Measurements from ENCODE around the gene PNPLA2. TPM values are rescaled to one million over a fixed set of nuclear protein-coding genes. Genes with fewer than 3 reads are reported as not detected.

Gene PNPLA2
- total RNA-seq, 1 experiment from 2014 or later = 66.5 TPM

- TF ChIP-seq, protein P1, sequence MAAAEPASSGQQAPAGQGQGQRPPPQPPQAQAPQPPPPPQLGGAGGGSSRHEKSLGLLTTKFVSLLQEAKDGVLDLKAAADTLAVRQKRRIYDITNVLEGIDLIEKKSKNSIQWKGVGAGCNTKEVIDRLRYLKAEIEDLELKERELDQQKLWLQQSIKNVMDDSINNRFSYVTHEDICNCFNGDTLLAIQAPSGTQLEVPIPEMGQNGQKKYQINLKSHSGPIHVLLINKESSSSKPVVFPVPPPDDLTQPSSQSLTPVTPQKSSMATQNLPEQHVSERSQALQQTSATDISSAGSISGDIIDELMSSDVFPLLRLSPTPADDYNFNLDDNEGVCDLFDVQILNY (CRISPR knock-in tag; IDR thresholded peaks at IDR 0.05) = no peak
- TF ChIP-seq ATF1 (CRISPR knock-in tag; IDR thresholded peaks at IDR 0.05) = no peak
- TF ChIP-seq RELA (CRISPR knock-in tag; IDR thresholded peaks at IDR 0.05; ENCODE audit: borderline replicate concordance) = no peak
Observed at GRCh38 chr11:852762-853161, 34.0 kb downstream of the PNPLA2 start (continued).

- no peak overlapping the region for H3K4me3 Mint-ChIP-seq
- H3K36me3 Mint-ChIP-seq = no peaks in the 10 kb centered on the region
- H3K27ac Mint-ChIP-seq = no peak overlapping the region
- H3K9me3 Mint-ChIP-seq = no peaks in the 10 kb centered on the region
- no peaks in the 10 kb centered on the region; the same call in 1 of the 2 replicates for H3K27me3 Mint-ChIP-seq (ENCODE audit: low read depth)
- DNase-seq (ENCODE audit: low spot score) (no peak), ATAC-seq (no peak)
- ChIA-PET POLR2A (no interaction called here), CTCF (interaction anchor here (0.7 to 1.6 kb wide), 2 partner anchors 23 to 44 kb away, joined by 3 to 6 read pairs; no protein-coding TSS in a partner anchor)
- TF ChIP-seq NFATC4 (CRISPR knock-in tag; IDR thresholded peaks at IDR 0.05) (no peak), CREM (CRISPR knock-in tag; IDR thresholded peaks at IDR 0.05) (no peak), ZNF219 (CRISPR knock-in tag; IDR thresholded peaks at IDR 0.05; ENCODE audit: borderline replicate concordance) (no peak), JUN (CRISPR knock-in tag; IDR thresholded peaks at IDR 0.05) (no peak), GABPB1 (CRISPR knock-in tag; IDR thresholded peaks at IDR 0.05) (no peak), NFYB (CRISPR knock-in tag; conservative IDR thresholded peaks at IDR 0.05; ENCODE audit: low read depth) (no peak), ELF4 (CRISPR knock-in tag; IDR thresholded peaks at IDR 0.05; ENCODE audit: low read depth) (no peak), ZNF281 (CRISPR knock-in tag; IDR thresholded peaks at IDR 0.05) (no peak), USF2 (CRISPR knock-in tag; IDR thresholded peaks at IDR 0.05) (no peak), EMX1 (CRISPR knock-in tag; IDR thresholded peaks at IDR 0.05) (no peak), ATF2 (CRISPR knock-in tag; IDR thresholded peaks at IDR 0.05; ENCODE audit: borderline replicate concordance, low read depth) (no peak), SMAD3 (CRISPR knock-in tag; IDR thresholded peaks at IDR 0.05; ENCODE audit: borderline replicate concordance) (no peak)
- TF ChIP-seq, protein P2, sequence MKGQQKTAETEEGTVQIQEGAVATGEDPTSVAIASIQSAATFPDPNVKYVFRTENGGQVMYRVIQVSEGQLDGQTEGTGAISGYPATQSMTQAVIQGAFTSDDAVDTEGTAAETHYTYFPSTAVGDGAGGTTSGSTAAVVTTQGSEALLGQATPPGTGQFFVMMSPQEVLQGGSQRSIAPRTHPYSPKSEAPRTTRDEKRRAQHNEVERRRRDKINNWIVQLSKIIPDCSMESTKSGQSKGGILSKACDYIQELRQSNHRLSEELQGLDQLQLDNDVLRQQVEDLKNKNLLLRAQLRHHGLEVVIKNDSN (CRISPR knock-in tag; IDR thresholded peaks at IDR 0.05) = no peak
- TF ChIP-seq, protein P3, sequence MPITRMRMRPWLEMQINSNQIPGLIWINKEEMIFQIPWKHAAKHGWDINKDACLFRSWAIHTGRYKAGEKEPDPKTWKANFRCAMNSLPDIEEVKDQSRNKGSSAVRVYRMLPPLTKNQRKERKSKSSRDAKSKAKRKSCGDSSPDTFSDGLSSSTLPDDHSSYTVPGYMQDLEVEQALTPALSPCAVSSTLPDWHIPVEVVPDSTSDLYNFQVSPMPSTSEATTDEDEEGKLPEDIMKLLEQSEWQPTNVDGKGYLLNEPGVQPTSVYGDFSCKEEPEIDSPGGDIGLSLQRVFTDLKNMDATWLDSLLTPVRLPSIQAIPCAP (CRISPR knock-in tag; IDR thresholded peaks at IDR 0.05) = no peak
- TF ChIP-seq, protein P4, sequence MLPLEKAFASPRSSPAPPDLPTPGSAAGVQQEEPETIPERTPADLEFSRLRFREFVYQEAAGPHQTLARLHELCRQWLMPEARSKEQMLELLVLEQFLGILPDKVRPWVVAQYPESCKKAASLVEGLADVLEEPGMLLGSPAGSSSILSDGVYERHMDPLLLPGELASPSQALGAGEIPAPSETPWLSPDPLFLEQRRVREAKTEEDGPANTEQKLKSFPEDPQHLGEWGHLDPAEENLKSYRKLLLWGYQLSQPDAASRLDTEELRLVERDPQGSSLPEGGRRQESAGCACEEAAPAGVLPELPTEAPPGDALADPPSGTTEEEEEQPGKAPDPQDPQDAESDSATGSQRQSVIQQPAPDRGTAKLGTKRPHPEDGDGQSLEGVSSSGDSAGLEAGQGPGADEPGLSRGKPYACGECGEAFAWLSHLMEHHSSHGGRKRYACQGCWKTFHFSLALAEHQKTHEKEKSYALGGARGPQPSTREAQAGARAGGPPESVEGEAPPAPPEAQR (CRISPR knock-in tag; IDR thresholded peaks at IDR 0.05) = no peak
- TF ChIP-seq, protein P1 (CRISPR knock-in tag; IDR thresholded peaks at IDR 0.05) = no peak
- peaks cover 25% of the 10 kb centered on the region for H3K4me1 Mint-ChIP-seq
Observed at GRCh38 chr11:853682-854448, 35.2 kb downstream of the PNPLA2 start.
